GM21515 (cell line): ENCODE measurements around the gene OSBPL2.

ENCODE experiments used
- ATAC-seq: cut with Tn5 transposase; IDR thresholded peaks from one replicate; pipeline ENCODE4 v1.9.1; 2021; ENCODE audit not compliant: unreplicated experiment

OSBPL2 gene

GRCh38 chr20:62232770-62233645, 5.3 kb upstream of the OSBPL2 start:
- no peak for ATAC-seq

- ATAC-seq, result no peak
Observed at GRCh38 chr20:62233684-62234083, 4.6 kb upstream of the OSBPL2 start.

DNA sequence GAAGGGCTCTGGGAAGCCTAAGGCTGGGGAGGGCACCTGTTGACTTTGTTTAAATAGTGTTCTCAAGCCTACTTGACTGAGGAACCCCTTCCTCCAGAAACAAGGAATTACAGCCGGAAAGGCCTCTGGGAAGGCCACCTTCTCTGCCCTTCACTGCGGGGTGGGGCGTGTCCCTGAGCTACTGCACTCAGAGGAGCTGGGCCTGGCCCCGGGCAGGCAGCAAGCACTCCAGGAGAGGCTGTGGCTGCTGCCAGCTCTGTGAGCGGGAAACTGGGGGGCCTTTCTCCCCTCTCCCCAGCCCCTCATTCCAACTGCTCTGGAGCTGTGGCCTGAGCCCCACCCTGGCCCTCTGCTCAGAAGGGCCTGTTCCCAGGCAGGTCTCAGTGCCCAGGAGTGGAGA, 4.0 kb upstream of the OSBPL2 start:
- no peak for ATAC-seq

- ATAC-seq, result no peak
Observed at GRCh38 chr20:62235001-62235776, 3.1 kb upstream of the OSBPL2 start.

DNA sequence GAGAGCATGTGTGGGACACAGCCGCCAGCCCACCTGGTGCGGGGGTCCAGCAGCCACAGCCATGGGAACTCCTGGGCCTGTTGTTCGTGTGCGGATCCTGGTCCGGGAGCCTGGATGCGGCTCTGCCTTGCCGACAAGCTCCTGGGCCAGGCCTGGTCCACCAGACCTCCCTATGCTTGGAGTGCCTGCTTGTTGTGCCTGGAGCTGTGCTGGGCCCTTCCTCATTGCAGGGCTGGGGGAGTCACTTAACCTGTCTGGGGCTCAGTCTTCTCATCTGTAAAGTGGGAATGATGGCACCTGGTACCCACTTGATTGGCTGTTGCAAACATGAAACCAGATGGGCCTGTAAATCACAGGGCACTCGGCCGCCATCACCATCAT, 2.6 kb upstream of the OSBPL2 start:
- ATAC-seq, result no peak

DNA sequence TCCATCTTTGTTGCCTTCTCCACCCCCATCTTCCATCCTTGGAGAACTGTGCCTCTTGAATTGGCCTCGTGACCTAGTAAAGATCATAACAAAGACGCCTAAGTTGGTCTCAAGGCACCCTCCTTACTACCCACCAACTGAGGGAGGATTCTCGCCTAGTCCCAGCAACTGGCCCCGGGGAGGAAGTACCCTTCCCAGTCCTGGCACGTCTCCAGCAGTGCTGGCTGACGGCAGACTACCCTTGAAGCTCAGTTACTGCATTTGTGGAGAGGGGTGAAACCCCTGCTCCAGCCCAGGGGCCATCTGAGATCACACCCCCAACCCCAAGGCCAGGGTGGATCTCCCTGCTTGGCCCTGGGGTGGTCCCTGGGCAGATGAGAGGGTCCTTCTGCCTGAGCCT, 2.1 kb upstream of the OSBPL2 start:
- no peak for ATAC-seq

DNA sequence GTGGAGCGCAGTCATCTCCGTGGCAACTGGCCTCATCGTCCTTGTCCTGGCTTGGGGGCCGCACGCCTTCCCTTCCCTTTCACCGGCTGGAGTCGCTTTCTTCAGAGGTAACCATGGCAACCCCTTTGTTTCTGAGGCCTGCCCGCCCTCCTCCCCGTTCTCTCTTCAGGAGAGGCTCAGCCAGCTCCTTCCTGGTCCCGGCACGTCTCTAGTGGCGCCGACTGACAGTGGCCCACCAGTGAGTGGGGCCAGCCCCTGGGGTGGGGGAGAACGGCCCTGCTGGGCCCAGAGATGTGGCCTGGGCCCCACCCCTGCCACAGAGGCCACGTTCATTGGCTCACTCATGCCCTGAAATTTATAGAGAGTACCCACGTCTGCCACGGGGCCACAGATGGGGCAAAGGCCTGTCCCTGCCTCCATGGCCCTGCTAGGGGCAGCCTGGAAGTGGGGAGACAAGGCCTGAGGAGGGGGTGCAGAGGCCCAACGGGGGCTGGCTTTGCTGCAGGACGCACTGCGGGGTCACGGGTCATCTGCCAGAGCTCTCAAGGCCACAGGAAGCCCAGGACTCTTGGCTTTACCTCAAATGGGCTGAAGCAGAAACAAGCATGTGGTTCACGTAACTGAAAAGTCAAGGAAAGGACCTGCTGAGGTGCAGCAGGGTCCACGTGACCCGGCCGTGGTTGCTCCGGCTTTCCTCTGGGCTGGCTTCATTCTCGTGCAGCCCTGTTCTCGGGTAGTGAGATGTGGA, 1.4 kb upstream of the OSBPL2 start:
- no peak for ATAC-seq

GRCh38 chr20:62237514-62237800, 864 bp upstream of the OSBPL2 start:
- ATAC-seq, result no peak

DNA sequence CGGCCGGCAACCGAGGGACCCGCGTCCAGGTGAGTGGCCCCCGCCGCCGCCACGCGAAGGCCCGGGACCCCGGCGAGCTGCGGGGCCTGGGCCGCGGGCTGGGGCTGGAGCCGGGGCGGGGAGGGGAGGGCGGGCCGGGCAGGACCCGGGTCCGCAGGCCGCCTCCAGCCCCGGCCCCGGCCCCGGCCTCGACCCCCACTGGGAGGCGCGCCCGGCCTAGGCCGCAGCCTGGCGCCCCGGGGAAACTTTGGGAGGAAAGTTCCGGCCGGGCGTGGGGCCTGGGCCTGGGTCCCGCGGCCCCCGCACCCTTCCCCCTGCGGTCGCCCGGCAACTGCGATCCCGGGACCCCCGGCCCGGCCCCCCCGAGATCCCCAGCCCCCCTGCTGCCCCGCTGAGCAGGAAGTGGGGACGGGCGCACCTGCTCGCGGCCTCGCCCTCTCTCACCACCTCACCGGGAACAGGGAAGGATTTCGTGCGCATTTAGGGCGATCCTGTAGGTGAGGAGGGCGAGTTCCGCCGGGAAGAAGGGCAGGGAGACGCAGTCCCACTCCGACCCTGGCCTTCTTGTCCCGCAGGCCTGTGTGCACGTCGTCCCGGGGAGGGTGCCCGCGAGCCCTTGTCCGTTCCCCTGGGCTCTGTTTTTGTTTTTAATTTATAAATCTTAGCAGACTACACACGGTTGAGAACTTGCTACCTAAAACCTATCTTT, 402 bp downstream of the OSBPL2 start:
- ATAC-seq, result peak; percentile 6

GRCh38 chr20:62239278-62239879, 1.1 kb downstream of the OSBPL2 start:
- no peak for ATAC-seq

DNA sequence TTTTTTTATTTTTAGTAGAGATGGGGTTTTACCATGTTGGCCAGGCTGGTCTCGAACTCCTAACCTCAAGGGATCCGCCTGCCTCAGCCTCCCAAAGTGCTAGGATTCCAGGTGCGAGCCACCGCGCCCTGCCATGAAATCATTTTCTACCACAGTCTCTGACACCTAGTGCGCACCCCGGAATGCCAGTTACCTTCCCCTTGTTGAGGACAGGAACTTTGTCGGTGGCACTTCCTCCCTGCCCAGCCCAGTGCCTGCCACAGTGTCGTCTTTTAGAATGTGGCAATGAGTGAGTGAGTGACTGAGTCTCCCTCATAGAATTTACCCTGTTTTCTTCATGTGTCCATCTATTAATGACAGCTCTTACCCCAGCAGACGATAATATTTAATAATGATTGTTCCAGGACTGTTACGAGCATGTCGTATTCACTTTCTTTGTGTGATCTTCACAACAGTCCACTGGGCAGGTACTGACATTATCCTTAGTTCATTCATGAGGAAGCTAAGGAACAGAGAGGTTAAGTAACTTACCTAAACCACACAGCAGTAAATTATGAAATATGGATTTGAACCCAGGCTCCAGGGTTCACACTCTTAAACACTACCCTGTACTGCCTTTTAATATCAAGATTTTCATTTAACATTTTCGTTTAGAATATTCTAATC, 1.8 kb downstream of the OSBPL2 start:
- no peak for ATAC-seq

DNA sequence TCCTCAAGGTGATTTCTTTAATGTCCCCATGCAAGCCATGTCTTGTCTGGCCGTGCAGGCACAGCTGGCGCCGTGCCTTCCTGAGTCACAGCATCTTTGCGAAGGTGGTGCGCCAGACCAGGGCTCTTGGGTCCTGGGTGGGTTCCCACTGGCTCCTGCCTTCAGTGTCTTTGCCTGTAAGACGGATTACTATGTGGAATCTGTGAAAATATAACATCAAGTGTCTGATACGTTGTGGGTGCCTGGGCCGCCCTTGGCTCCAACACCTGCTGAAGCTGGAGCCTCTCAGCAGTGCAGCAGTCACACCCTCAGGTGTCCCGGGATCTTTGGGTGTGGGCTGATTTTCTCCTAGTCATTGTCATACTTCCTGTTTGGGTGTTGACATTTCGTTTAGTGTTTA, 3.2 kb downstream of the OSBPL2 start:
- ATAC-seq, result no peak

- no peak for ATAC-seq
Observed at GRCh38 chr20:62242176-62242575, 3.9 kb downstream of the OSBPL2 start.

GRCh38 chr20:62243106-62243505, 4.8 kb downstream of the OSBPL2 start:
- no peak for ATAC-seq

GRCh38 chr20:62243906-62244515, 5.7 kb downstream of the OSBPL2 start:
- no peak for ATAC-seq

DNA sequence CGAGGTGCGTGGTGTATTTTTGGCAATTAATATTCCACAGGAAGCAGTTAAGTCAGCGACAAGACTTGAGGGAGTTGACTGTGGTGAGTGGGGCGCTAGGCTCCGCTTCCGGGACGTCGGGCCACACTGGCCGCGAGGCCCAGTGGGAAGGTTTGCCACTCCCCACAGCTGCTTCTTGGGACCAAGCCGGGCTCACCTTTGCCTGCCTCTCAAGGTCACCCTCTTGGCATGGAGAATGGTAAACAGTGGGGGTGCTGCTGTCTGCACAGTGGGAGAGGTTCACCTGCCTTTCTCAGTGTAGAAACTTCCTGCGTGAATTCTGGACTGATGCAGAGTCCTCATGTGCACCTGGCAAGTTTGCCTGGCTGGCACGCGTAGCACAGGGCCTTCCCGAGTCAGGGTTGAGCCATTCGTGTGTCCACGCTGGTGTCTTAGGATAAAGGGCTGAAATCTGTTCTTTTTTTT, 6.4 kb downstream of the OSBPL2 start:
- ATAC-seq, result no peak

- ATAC-seq, result no peak
Observed at GRCh38 chr20:62245911-62246280, 7.6 kb downstream of the OSBPL2 start.

GRCh38 chr20:62246431-62246830, 8.1 kb downstream of the OSBPL2 start:
- ATAC-seq, result no peak

DNA sequence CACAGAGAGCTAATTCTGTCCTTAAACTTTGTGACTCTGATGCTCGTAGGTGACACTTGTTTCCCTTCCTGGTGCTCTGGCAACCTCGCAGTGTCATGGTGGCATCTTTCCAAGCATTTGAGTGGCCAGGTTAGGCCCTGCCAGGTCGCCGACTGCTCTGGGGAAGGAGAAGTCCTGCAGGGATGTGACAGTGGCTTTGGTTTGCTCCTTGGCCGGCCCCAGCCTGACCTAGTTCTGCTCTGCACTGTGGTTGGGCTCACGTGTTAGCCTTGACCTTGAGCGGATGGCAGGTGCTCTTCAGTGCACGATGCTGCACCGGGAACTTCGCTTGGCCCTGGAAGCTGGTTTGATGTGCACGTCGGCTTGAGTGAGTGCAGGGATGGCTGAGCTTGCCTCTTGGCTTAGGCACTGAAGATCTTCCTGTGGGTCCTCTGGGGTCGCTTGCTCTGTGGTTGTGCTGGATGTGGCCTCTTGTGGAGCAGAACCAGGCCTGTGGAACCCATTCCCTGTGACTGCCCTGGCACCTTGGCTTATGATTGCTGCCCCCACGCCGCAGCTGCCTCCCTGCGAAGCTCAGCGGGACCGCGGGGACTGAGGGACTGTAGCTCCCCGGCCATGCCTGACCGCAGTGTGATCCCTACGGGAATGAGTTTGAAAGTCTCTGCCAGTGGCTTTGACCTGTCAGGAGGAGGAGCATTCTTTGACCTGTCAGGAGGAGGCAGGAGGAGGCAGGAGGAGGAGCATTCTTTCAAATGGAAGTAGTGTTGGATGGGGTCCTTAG, 8.7 kb downstream of the OSBPL2 start:
- no peak for ATAC-seq
